ENCODE measurements around the gene SSBP4. TPM values are rescaled to one million over a fixed set of nuclear protein-coding genes. Genes with fewer than 3 reads are reported as not detected.
"Not testable (repeated sequence)": the region's sequence is repeated elsewhere in the genome, so short reads cannot be mapped to it uniquely, and the experiment has no call there.

SSBP4 gene
- polyA plus RNA-seq, 1 of the 3 experiments (the other 2 are of a cell fraction) = 24.9 TPM

DNA sequence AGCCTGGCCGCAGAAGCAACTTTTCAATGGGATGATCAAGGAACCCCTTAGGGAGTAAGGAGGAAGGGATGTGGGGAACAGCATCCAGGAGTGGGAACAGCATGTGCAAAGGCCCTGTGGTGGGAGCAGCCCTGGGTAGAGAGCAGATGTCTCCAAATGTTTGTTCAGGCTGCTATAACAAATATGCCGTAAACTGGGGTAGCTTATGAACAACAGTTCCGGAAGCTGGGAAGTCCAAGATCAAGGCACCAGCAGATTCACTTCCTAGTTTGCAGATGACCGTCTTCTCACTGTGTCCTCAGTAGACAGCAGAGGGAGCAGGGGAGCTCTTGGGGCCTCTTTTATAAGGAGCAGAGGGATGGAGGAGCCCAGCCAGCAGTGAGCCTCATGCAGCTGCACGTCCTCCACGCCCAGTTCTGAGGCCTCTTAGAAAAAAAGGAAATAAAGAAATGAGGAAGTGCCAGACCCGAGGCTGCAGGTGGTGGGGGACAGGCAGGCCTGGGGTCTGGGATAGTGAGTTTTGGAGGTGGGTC lies 17.6 kb upstream of the SSBP4 start:
- WGBS (ENCODE audit: low lambda C conversion rate) = 77% methylated on average over 7 of the region's 7 CpGs
- Histone ChIP-seq H2AFZ (ENCODE audit: low read depth) (no peak overlapping the region), H3K4me1 (ENCODE audit: control insufficient read depth in 1 of 2, insufficient read depth in 2 of 2, low read depth in 1 of 2, low read length in 1 of 2) (no peaks in the 10 kb centered on the region), H3K4me3 (ENCODE audit: low read depth in 2 of 2, low read length in 1 of 2) (no peak overlapping the region), H3K4me2 (no peak overlapping the region), H4K20me1 (ENCODE audit: insufficient read depth) (no peaks in the 10 kb centered on the region), H3F3A (replicated peaks; ENCODE audit: insufficient read depth) (peaks cover 3% of the 10 kb centered on the region), H3K9ac (no peak overlapping the region), H3K79me2 (ENCODE audit: insufficient read depth) (no peaks in the 10 kb centered on the region), H3K9me2 (no peaks in the 10 kb centered on the region), H3K27ac (ENCODE audit: low read depth in 2 of 2, low read length in 1 of 2) (no peak overlapping the region), H3K27me3 (ENCODE audit: insufficient read depth) (no peaks in the 10 kb centered on the region), H3K9me3 (no peaks in the 10 kb centered on the region), H3K36me3 (replicated peaks in 1 of 2; ENCODE audit: control insufficient read depth in 1 of 2, insufficient read depth in 2 of 2, low read length in 1 of 2) (no peaks in the 10 kb centered on the region)
- ChIA-PET CTCF (interaction anchor here (1.5 to 2.6 kb wide), 5 partner anchors 9 to 122 kb away, joined by 5 to 16 read pairs (median 7); no protein-coding TSS in a partner anchor), POLR2A (no interaction called here)
- TF ChIP-seq, protein P1, sequence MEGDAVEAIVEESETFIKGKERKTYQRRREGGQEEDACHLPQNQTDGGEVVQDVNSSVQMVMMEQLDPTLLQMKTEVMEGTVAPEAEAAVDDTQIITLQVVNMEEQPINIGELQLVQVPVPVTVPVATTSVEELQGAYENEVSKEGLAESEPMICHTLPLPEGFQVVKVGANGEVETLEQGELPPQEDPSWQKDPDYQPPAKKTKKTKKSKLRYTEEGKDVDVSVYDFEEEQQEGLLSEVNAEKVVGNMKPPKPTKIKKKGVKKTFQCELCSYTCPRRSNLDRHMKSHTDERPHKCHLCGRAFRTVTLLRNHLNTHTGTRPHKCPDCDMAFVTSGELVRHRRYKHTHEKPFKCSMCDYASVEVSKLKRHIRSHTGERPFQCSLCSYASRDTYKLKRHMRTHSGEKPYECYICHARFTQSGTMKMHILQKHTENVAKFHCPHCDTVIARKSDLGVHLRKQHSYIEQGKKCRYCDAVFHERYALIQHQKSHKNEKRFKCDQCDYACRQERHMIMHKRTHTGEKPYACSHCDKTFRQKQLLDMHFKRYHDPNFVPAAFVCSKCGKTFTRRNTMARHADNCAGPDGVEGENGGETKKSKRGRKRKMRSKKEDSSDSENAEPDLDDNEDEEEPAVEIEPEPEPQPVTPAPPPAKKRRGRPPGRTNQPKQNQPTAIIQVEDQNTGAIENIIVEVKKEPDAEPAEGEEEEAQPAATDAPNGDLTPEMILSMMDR (IDR thresholded peaks at IDR 0.05) = peak; percentile 31; the same call in 1 of the 2 replicates
- TF ChIP-seq EZH2phosphoT487 (IDR thresholded peaks at IDR 0.05; ENCODE audit: borderline replicate concordance, low read depth) = no peak
- DNase-seq = no peak

DNA sequence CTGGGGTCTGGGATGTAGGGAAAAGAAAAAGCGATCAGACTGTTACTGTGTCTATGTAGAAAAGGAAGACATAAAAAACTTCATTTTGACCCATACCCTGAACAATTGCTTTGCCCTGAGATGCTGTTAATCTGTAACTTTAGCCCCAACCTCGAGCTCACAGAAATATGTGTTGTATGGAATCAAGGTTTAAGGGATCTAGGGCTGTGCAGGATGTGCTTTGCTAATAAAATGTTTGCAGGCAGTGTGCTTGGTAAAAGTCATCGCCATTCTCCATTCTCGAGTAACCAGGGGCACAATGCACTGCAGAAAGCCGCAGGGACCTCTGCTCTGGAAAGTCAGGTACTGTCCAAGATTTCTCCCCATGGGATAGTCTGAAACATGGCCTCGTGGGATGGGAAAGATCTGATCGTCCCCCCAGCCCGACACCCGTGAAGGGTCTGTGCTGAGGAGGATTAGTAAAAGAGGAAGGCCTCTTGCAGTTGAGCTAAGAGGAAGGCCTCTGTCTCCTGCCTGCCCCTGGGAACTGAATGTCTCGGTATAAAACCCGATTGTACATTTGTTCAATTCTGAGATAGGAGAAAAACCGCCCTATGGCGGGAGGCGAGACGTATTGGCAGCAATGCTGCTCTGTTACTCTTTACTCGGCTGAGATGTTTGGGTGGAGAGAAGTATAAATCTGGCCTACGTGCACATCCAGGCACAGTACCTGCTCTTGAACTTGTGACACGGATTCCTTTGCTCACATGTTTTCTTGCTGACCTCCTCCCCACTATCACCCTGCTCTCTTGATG lies 16.5 kb upstream of the SSBP4 start:
- H3K9me3 ChIP-seq; H3K9me2 ChIP-seq; H4K20me1 ChIP-seq (ENCODE audit: insufficient read depth); DNase-seq; H2AFZ ChIP-seq (ENCODE audit: low read depth); H3K4me1 ChIP-seq (ENCODE audit: control insufficient read depth in 1 of 2, insufficient read depth in 2 of 2, low read depth in 1 of 2, low read length in 1 of 2); POLR2A ChIA-PET; H3K4me3 ChIP-seq (ENCODE audit: low read depth in 2 of 2, low read length in 1 of 2); H3K4me2 ChIP-seq; H3K79me2 ChIP-seq (ENCODE audit: insufficient read depth); H3K9ac ChIP-seq; H3K27me3 ChIP-seq (ENCODE audit: insufficient read depth); H3K36me3 ChIP-seq (replicated peaks in 1 of 2; ENCODE audit: control insufficient read depth in 1 of 2, insufficient read depth in 2 of 2, low read length in 1 of 2); H3K27ac ChIP-seq (ENCODE audit: low read depth in 2 of 2, low read length in 1 of 2); H3F3A ChIP-seq (replicated peaks; ENCODE audit: insufficient read depth): not testable (repeated sequence)
- CTCF ChIA-PET = interaction anchor here (1.5 to 2.6 kb wide), 4 partner anchors 8 to 14 kb away, joined by 5 to 16 read pairs (median 10); no protein-coding TSS in a partner anchor
- WGBS (ENCODE audit: low lambda C conversion rate) = 86% methylated on average over 15 of the region's 18 CpGs

DNA sequence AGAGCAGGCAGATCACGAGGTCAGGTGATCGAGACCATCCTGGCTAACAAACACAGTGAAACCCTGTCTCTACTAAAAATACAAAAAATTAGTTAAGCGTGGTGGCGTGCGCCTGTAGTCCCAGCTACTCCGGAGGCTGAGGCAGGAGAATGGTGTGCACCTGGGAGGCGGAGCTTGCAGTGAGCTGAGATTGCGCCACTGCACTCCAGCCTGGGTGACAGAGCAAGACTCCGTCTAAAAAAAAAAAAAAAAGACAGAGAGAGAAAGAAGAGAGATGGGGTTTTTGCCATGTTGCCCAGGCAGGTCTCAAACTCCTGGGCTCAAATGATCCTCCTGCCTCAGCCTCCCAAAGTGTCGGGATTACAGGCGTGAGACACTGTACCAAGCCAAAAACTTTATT lies 13.4 kb upstream of the SSBP4 start:
- H4K20me1 ChIP-seq (ENCODE audit: insufficient read depth); POLR2A ChIA-PET; H3K27me3 ChIP-seq (ENCODE audit: insufficient read depth); H3K4me1 ChIP-seq (ENCODE audit: control insufficient read depth in 1 of 2, insufficient read depth in 2 of 2, low read depth in 1 of 2, low read length in 1 of 2); H3K79me2 ChIP-seq (ENCODE audit: insufficient read depth); H2AFZ ChIP-seq (ENCODE audit: low read depth); H3K9me2 ChIP-seq; H3K36me3 ChIP-seq (replicated peaks in 1 of 2; ENCODE audit: control insufficient read depth in 1 of 2, insufficient read depth in 2 of 2, low read length in 1 of 2); H3F3A ChIP-seq (replicated peaks; ENCODE audit: insufficient read depth); H3K27ac ChIP-seq (ENCODE audit: low read depth in 2 of 2, low read length in 1 of 2); H3K4me2 ChIP-seq; H3K4me3 ChIP-seq (ENCODE audit: low read depth in 2 of 2, low read length in 1 of 2); H3K9ac ChIP-seq; DNase-seq; H3K9me3 ChIP-seq: not testable (repeated sequence)
- 93% methylated on average over 11 of the region's 11 CpGs for whole genome bisulfite sequencing (ENCODE audit: low lambda C conversion rate)
- CTCF ChIA-PET = interaction anchor here (1.5 to 2.8 kb wide), 3 partner anchors 8 to 56 kb away, joined by 5 to 15 read pairs (median 12); no protein-coding TSS in a partner anchor
